Activated T-cell treated with anti-CD3 and anti-CD28 coated beads for 48 hours (primary cell): ENCODE data around the gene CD33.
"Not testable (repeated sequence)": the region's sequence is repeated elsewhere in the genome, so short reads cannot be mapped to it uniquely, and the experiment has no call there.

Experiments used
- DNase-seq: peaks from one replicate; pipeline ENCODE4 v3.0.0-alpha.2; 2020; ENCODE audit warnings: low read depth

The CD33 gene

GRCh38 chr19:51224898-51225393 is at the start of gene CD33:
Gene CD33, plus strand, starts transcription at chr19:51225080. Its CDS starts 39 bp downstream, at chr19:51225119.
- not testable (repeated sequence) for DNase-seq

GRCh38 chr19:51179256-51179655 is 45.6 kb upstream of the CD33 start:
- DNase-seq = no peak

GRCh38 chr19:51181377-51181912 is 43.4 kb upstream of the CD33 start:
- no peak for DNase-seq

- peak; percentile 24 for DNase-seq
These were observed 42.9 kb upstream of the CD33 start for GRCh38 chr19:51181913-51182419.

GRCh38 chr19:51183629-51184028 is 41.3 kb upstream of the CD33 start:
- no peak for DNase-seq

GRCh38 chr19:51185069-51185867 is 39.6 kb upstream of the CD33 start:
- no peak for DNase-seq

GRCh38 chr19:51185868-51186215 is 39.0 kb upstream of the CD33 start:
- DNase-seq = no peak

GRCh38 chr19:51186323-51186722 is 38.6 kb upstream of the CD33 start:
- DNase-seq = no peak

- DNase-seq = no peak
These were observed 37.3 kb upstream of the CD33 start for GRCh38 chr19:51187395-51188226.

GRCh38 chr19:51188227-51188559 is 36.7 kb upstream of the CD33 start:
- no peak for DNase-seq

- no peak for DNase-seq
These were observed 32.2 kb upstream of the CD33 start for GRCh38 chr19:51192689-51193088.

GRCh38 chr19:51194527-51195315 is 30.2 kb upstream of the CD33 start:
- no peak for DNase-seq

GRCh38 chr19:51195316-51195586 is 29.6 kb upstream of the CD33 start:
- no peak for DNase-seq

- no peak for DNase-seq
These were observed 29.3 kb upstream of the CD33 start for GRCh38 chr19:51195616-51196015.

GRCh38 chr19:51196181-51196580 is 28.7 kb upstream of the CD33 start:
- DNase-seq = no peak

- no peak for DNase-seq
These were observed 26.2 kb upstream of the CD33 start for GRCh38 chr19:51198641-51199040.

- DNase-seq = no peak
These were observed 24.7 kb upstream of the CD33 start for GRCh38 chr19:51200071-51200666.

- DNase-seq = no peak
These were observed 23.2 kb upstream of the CD33 start for GRCh38 chr19:51201712-51202111.

- DNase-seq = no peak
These were observed 21.0 kb upstream of the CD33 start for GRCh38 chr19:51203916-51204315.

GRCh38 chr19:51204321-51204720 is 20.6 kb upstream of the CD33 start:
- DNase-seq = no peak

- no peak for DNase-seq
These were observed 17.1 kb upstream of the CD33 start for GRCh38 chr19:51207747-51208146.
